ENCODE results near the gene TICRR. TPM values are rescaled to one million over a fixed set of nuclear protein-coding genes. Genes with fewer than 3 reads are reported as not detected.

TICRR gene
- total and polyA plus RNA-seq, 2 experiments from 2014 or later = 0.91 to 2.3 TPM

DNA sequence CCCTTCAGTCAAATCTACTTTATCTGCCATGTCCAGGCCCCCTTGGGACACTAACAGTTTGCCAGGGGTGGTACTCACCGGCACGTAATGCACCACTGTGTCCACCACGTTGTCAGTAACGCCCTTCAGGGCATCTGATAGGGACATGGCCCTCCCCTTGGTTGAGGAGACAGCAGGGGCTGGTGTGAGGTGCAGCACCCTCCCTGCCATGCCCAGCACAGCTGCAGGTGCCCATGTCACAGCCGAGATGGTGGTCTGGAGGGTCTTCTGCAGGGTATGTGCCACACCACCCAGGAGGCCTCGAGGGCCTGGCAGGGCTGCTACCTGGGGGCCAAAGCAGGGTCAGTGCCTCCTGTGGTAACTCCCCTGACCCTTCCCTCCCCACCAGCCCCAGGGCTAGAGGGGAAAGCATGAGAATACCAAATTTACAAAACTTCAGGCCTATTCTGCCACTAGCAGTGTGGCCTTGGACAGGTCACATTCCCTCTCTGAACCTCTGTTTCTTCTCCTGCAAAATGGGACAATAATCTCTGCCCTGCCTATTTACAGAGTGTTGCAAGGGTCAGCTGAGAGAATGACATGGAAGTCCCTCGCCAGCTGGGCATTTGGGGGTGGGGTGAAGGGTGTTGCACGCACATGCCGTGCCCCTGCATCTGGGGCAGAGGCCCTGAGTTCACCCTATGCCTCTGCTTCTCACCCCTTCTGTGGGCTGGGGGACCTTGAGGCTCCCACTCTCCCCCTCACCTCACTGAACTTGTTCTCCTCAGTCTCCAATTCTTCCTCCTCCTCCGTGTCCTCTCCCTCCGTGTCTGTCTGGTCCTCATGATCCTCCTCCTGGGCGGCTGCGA is 91.8 kb downstream of the TICRR start:
- WGBS (ENCODE audit: low lambda C conversion rate, missing lambda C conversion rate) = 90% methylated on average over 12 of the region's 13 CpGs
- H4K20me1 ChIP-seq (ENCODE audit: insufficient read depth, poor library complexity, severe bottlenecking) = no peaks in the 10 kb centered on the region
- no peak for DNase-seq (ENCODE audit: low spot score)
- no peaks in the 10 kb centered on the region for H3K79me2 ChIP-seq
- no peaks in the 10 kb centered on the region for H3K9me2 ChIP-seq (replicated peaks; ENCODE audit: insufficient read depth)
- no peak overlapping the region for H3K4me3 ChIP-seq
- TF ChIP-seq EZH2phosphoT487 (IDR thresholded peaks at IDR 0.05; ENCODE audit: low read depth, severe bottlenecking, unreplicated experiment) (no peak), EZH2 (IDR thresholded peaks at IDR 0.05; ENCODE audit: borderline replicate concordance) (no peak)
- TF ChIP-seq, protein P1, sequence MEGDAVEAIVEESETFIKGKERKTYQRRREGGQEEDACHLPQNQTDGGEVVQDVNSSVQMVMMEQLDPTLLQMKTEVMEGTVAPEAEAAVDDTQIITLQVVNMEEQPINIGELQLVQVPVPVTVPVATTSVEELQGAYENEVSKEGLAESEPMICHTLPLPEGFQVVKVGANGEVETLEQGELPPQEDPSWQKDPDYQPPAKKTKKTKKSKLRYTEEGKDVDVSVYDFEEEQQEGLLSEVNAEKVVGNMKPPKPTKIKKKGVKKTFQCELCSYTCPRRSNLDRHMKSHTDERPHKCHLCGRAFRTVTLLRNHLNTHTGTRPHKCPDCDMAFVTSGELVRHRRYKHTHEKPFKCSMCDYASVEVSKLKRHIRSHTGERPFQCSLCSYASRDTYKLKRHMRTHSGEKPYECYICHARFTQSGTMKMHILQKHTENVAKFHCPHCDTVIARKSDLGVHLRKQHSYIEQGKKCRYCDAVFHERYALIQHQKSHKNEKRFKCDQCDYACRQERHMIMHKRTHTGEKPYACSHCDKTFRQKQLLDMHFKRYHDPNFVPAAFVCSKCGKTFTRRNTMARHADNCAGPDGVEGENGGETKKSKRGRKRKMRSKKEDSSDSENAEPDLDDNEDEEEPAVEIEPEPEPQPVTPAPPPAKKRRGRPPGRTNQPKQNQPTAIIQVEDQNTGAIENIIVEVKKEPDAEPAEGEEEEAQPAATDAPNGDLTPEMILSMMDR (IDR thresholded peaks at IDR 0.05; ENCODE audit: poor library complexity) = no peak
- H2AFZ ChIP-seq = no peak overlapping the region
- H3K36me3 ChIP-seq (replicated peaks; ENCODE audit: insufficient read depth, low read depth) = no peaks in the 10 kb centered on the region
- H3K27ac ChIP-seq = no peak overlapping the region
- H3K4me2 ChIP-seq = no peak overlapping the region
- no peaks in the 10 kb centered on the region for H3K9me3 ChIP-seq (ENCODE audit: low read depth)
- H3K27me3 ChIP-seq = no peaks in the 10 kb centered on the region
- H3K4me1 ChIP-seq (ENCODE audit: insufficient read depth) = peaks cover 12% of the 10 kb centered on the region

DNA sequence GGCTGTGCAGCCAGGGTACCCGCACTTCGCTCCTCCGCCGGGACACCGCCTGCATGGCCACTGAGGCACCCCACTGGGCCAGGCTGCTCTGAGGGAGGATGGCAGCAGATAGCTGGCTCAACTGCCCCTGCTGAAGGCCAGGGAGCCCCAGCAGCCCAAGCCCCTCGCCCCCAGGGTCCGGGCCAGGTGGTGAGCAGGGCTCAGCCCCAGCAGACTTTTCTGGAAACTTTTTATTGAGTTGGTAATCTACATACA is 92.4 kb downstream of the TICRR start:
- TF ChIP-seq EZH2phosphoT487 (IDR thresholded peaks at IDR 0.05; ENCODE audit: low read depth, severe bottlenecking, unreplicated experiment) = no peak
- no peak for TF ChIP-seq EZH2 (IDR thresholded peaks at IDR 0.05; ENCODE audit: borderline replicate concordance)
- TF ChIP-seq, protein P1 (IDR thresholded peaks at IDR 0.05; ENCODE audit: poor library complexity) = no peak
- Histone ChIP-seq H3K9me3 (ENCODE audit: low read depth) (no peaks in the 10 kb centered on the region), H3K27me3 (no peaks in the 10 kb centered on the region), H3K36me3 (replicated peaks; ENCODE audit: insufficient read depth, low read depth) (no peaks in the 10 kb centered on the region), H2AFZ (no peak overlapping the region), H4K20me1 (ENCODE audit: insufficient read depth, poor library complexity, severe bottlenecking) (no peaks in the 10 kb centered on the region), H3K9me2 (replicated peaks; ENCODE audit: insufficient read depth) (no peaks in the 10 kb centered on the region), H3K27ac (no peak overlapping the region), H3K79me2 (no peaks in the 10 kb centered on the region), H3K4me1 (ENCODE audit: insufficient read depth) (peaks cover 12% of the 10 kb centered on the region), H3K4me2 (no peak overlapping the region), H3K4me3 (no peak overlapping the region)
- no peak for DNase-seq (ENCODE audit: low spot score)
- 95% methylated on average over 7 of the region's 7 CpGs for WGBS (ENCODE audit: low lambda C conversion rate, missing lambda C conversion rate)

DNA sequence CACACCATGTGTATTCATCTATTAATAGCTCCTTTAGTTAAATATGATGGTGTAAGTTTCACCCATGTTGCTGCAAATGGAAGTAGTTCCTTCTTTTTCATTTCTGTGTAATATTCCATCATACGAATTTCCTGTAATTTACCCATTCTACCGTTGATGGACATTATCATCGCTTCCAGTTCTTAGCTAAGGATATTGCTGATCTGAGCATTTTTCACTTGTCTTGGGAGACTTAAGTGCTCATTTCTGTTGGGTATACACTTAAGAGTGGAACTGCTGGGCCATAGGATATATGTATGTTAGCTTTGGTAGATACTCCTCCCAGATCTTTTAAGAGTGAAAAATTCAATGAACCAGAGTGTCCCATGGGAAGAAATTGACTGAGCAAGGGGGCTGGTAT is 92.9 kb downstream of the TICRR start:
- Histone ChIP-seq H2AFZ (no peak overlapping the region), H3K9me2 (replicated peaks; ENCODE audit: insufficient read depth) (no peaks in the 10 kb centered on the region), H3K27ac (no peak overlapping the region), H3K4me3 (no peak overlapping the region), H3K36me3 (replicated peaks; ENCODE audit: insufficient read depth, low read depth) (no peaks in the 10 kb centered on the region), H3K27me3 (no peaks in the 10 kb centered on the region), H3K4me2 (no peak overlapping the region), H3K4me1 (ENCODE audit: insufficient read depth) (peaks cover 12% of the 10 kb centered on the region), H4K20me1 (ENCODE audit: insufficient read depth, poor library complexity, severe bottlenecking) (no peaks in the 10 kb centered on the region), H3K9me3 (ENCODE audit: low read depth) (no peaks in the 10 kb centered on the region), H3K79me2 (no peaks in the 10 kb centered on the region)
- TF ChIP-seq, protein P1 (IDR thresholded peaks at IDR 0.05; ENCODE audit: poor library complexity) = no peak
- TF ChIP-seq EZH2phosphoT487 (IDR thresholded peaks at IDR 0.05; ENCODE audit: low read depth, severe bottlenecking, unreplicated experiment) = no peak
- TF ChIP-seq EZH2 (IDR thresholded peaks at IDR 0.05; ENCODE audit: borderline replicate concordance) = no peak
- no peak for DNase-seq (ENCODE audit: low spot score)
- WGBS (ENCODE audit: low lambda C conversion rate, missing lambda C conversion rate) = 97% methylated on average over 3 of the region's 3 CpGs

Measured in hepatocyte (in vitro differentiated cells).